Parathyroid adenoma (tissue), 2 donors: ENCODE results near the gene EIF6.

ENCODE experiments used
- H2AFZ ChIP-seq: fragments of 300-600 bp; sonication (generic); one replicate; pipeline ENCODE4 v1.7.0; 2017; ENCODE audit warnings: antibody characterized with exemption, mild to moderate bottlenecking
- H3K27ac ChIP-seq: fragments of 300-600 bp; sonication (generic); one replicate; pipeline ENCODE4 v1.7.0; 2017
- H3K27me3 ChIP-seq: fragments of 300-600 bp; sonication (generic); one replicate; pipeline ENCODE4 v1.7.0; 2017; ENCODE audit warnings: low read length; ENCODE audit not compliant: control insufficient read depth, insufficient read depth
- H3K36me3 ChIP-seq: fragments of 300-600 bp; sonication (generic); one replicate; pipeline ENCODE4 v1.7.0; 2017; ENCODE audit warnings: low read length; ENCODE audit not compliant: control insufficient read depth, insufficient read depth
- H3K4me1 ChIP-seq: fragments of 300-600 bp; sonication (generic); one replicate; pipeline ENCODE4 v1.7.0; 2017; ENCODE audit warnings: control low read depth
- H3K4me2 ChIP-seq: fragments of 300-600 bp; sonication (generic); one replicate; pipeline ENCODE4 v1.7.0; 2017; ENCODE audit warnings: low read length
- H3K4me3 ChIP-seq: fragments of 300-600 bp; sonication (generic); one replicate; pipeline ENCODE4 v1.7.0; 2017; ENCODE audit warnings: low read depth, low read length
- H3K79me2 ChIP-seq: fragments of 300-600 bp; sonication (generic); one replicate; pipeline ENCODE4 v1.7.0; 2017; ENCODE audit warnings: control low read depth
- H3K9ac ChIP-seq: fragments of 300-600 bp; sonication (generic); one replicate; pipeline ENCODE4 v1.7.0; 2017; ENCODE audit warnings: mild to moderate bottlenecking
- H3K9me3 ChIP-seq: fragments of 300-600 bp; sonication (generic); one replicate; pipeline ENCODE4 v1.7.0; 2017; ENCODE audit warnings: low read length; ENCODE audit not compliant: control insufficient read depth
- TF ChIP-seq, protein P1 (sequence below): fragments of 300-600 bp; sonication (generic); IDR thresholded peaks from one replicate; pipeline ENCODE4 v1.7.0; 2017; ENCODE audit warnings: antibody characterized with exemption, mild to moderate bottlenecking
- donor health status: primary hyperparathyroidism.

Gene EIF6

DNA sequence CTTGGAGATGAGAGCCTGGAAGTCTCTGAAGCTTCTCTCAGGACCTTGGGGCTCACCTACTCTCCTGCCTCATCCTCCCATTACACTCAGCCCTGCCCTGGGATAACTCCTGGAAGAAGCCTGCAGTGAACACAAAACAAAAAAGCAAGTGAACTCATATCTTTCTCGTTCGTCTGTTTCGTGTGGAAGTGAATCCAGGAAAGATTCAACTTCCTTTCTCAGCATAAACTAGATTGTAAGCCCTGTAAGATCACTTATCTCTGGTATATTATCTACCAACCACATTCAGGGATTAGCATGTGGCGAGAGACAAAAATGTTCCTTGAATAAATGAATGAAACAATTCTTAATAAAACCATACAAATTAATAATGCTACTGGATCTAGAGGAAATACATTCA, 44.1 kb upstream of the EIF6 start:
- Histone ChIP-seq H3K27me3 (no peaks in the 10 kb centered on the region), H3K4me3 (no peak overlapping the region), H3K27ac (no peak overlapping the region), H3K79me2 (peaks cover under 1% of the 10 kb centered on the region), H3K9ac (no peak overlapping the region), H3K9me3 (no peaks in the 10 kb centered on the region), H3K4me1 (no peaks in the 10 kb centered on the region), H3K36me3 (no peaks in the 10 kb centered on the region), H3K4me2 (no peak overlapping the region), H2AFZ (no peak overlapping the region)
- TF ChIP-seq, protein P1, sequence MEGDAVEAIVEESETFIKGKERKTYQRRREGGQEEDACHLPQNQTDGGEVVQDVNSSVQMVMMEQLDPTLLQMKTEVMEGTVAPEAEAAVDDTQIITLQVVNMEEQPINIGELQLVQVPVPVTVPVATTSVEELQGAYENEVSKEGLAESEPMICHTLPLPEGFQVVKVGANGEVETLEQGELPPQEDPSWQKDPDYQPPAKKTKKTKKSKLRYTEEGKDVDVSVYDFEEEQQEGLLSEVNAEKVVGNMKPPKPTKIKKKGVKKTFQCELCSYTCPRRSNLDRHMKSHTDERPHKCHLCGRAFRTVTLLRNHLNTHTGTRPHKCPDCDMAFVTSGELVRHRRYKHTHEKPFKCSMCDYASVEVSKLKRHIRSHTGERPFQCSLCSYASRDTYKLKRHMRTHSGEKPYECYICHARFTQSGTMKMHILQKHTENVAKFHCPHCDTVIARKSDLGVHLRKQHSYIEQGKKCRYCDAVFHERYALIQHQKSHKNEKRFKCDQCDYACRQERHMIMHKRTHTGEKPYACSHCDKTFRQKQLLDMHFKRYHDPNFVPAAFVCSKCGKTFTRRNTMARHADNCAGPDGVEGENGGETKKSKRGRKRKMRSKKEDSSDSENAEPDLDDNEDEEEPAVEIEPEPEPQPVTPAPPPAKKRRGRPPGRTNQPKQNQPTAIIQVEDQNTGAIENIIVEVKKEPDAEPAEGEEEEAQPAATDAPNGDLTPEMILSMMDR: no peak

DNA sequence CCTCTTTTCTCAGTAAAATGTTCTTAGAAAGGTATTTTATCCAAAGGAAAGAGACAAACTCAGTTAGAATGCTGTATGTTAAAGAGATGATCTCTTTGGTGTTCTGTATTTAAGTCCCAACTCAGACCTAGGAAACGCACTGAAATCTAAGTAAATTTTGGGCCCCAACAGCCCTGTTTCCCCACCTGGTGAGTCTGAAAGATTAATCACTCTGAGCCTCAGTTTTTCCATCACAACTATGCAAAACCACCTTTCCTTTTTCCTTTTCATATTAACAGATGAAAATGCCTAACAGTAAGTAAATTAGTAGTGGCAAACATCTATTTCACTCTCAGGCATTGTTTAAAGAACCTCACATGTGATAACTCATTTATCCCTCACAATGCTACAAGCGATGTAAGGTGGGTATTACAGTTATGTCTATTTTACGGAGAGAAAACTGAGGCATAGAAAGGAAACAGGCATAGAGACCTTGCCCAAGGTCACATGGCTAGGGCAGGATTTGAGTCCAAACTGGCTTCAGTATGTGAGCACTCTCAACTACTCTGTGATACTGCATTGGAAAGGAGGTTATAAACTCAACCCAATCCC, 43.6 kb upstream of the EIF6 start:
- no peak overlapping the region for H3K4me3 ChIP-seq
- no peak overlapping the region for H2AFZ ChIP-seq
- H3K36me3 ChIP-seq: no peaks in the 10 kb centered on the region
- peaks cover 2% of the 10 kb centered on the region for H3K79me2 ChIP-seq
- no peak overlapping the region for H3K27ac ChIP-seq
- H3K4me2 ChIP-seq: no peak overlapping the region
- TF ChIP-seq, protein P1: no peak
- no peaks in the 10 kb centered on the region for H3K9me3 ChIP-seq
- no peak overlapping the region for H3K9ac ChIP-seq
- H3K27me3 ChIP-seq: no peaks in the 10 kb centered on the region
- H3K4me1 ChIP-seq: no peaks in the 10 kb centered on the region

DNA sequence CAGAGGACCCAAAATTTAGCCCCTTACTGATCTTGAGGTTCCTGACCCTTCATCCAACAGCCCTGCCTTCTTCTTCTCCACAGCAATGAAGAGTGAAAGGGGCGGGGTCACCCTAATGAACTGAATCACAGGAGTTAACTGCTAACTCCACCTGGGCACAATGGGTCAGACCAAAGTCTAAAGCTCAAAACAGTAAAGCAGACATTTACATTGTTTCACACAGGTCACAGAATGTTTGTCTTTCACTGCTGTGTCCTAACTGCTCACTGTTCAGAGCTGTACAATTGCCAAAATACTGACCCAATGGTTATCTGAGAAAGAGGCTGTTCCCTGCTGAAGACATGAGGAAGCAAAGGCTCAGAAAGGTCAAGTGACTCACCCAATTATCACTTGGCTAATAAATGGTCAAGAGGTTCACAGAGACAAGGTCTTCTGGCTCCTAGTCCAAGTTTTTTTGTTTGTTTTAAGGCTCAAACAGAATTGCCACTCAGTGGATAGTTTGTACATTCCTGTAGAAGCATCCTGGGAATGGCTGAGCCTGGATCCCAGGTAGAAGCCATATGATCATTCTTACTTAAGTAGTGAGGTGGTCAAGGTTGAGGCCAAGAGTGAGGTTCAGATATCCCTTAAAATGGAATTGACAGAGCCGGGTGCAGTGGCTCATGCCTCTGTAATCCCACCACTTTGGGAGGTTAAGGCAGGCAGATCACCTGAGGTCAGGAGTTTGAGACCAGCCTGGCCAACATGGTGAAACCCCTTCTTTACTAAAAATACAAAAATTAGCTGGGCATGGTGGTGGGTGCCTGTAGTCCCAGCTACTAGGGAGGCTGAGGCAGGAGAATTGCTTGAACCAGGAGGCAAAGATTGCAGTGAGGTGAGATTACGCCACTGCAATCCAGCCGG, 42.8 kb upstream of the EIF6 start:
- peaks cover 2% of the 10 kb centered on the region for H3K79me2 ChIP-seq
- no peak overlapping the region for H2AFZ ChIP-seq
- H3K36me3 ChIP-seq: no peaks in the 10 kb centered on the region
- TF ChIP-seq, protein P1: no peak
- H3K9ac ChIP-seq: no peak overlapping the region
- no peak overlapping the region for H3K4me3 ChIP-seq
- H3K9me3 ChIP-seq: no peaks in the 10 kb centered on the region
- no peak overlapping the region for H3K27ac ChIP-seq
- H3K4me1 ChIP-seq: no peaks in the 10 kb centered on the region
- H3K4me2 ChIP-seq: no peak overlapping the region
- no peaks in the 10 kb centered on the region for H3K27me3 ChIP-seq

DNA sequence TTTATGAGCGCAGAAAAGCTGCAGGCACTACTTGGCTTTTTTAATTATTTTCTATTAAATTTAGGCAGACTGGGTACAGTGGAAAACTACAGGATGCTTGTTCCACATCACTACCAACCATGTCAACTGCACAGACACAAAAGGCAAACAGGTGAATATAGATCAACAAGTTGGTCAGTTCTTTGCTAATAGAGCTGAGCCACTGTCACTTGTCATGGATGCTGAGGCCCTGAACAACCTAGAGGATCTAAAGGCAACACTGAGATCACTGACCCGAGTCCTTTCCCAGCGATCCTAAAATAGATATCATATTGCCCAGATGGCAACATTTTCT, 42.1 kb upstream of the EIF6 start:
- H3K79me2 ChIP-seq: peaks cover 2% of the 10 kb centered on the region
- H3K27ac ChIP-seq: no peak overlapping the region
- H3K9me3 ChIP-seq: no peaks in the 10 kb centered on the region
- H3K36me3 ChIP-seq: no peaks in the 10 kb centered on the region
- H2AFZ ChIP-seq: no peak overlapping the region
- TF ChIP-seq, protein P1: no peak
- no peak overlapping the region for H3K4me2 ChIP-seq
- no peaks in the 10 kb centered on the region for H3K27me3 ChIP-seq
- no peak overlapping the region for H3K9ac ChIP-seq
- H3K4me1 ChIP-seq: no peaks in the 10 kb centered on the region
- no peak overlapping the region for H3K4me3 ChIP-seq
